ENCODE data around the gene GTF2H1.

DNA sequence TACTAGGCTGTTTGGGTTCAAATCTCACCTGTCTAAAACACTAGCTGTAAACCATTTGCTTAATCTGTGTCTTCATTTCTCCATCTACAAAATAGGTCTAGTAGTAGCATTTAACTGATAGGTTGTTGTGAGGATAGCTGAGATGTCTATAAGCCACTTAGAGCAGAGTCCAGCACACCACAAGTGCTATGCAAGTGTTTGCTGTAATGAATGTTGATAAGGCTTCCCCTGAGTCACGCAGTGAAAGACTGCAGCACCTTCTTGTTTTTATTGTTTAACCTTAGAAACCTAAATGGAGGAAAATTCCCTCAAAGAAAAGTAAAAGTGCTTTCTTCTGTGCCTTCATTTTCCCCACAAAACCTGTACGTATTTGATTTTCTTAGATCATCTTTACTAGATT, 48.9 kb downstream of the GTF2H1 start:
- TF ChIP-seq, protein P1, sequence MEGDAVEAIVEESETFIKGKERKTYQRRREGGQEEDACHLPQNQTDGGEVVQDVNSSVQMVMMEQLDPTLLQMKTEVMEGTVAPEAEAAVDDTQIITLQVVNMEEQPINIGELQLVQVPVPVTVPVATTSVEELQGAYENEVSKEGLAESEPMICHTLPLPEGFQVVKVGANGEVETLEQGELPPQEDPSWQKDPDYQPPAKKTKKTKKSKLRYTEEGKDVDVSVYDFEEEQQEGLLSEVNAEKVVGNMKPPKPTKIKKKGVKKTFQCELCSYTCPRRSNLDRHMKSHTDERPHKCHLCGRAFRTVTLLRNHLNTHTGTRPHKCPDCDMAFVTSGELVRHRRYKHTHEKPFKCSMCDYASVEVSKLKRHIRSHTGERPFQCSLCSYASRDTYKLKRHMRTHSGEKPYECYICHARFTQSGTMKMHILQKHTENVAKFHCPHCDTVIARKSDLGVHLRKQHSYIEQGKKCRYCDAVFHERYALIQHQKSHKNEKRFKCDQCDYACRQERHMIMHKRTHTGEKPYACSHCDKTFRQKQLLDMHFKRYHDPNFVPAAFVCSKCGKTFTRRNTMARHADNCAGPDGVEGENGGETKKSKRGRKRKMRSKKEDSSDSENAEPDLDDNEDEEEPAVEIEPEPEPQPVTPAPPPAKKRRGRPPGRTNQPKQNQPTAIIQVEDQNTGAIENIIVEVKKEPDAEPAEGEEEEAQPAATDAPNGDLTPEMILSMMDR (tag by site-specific recombination; IDR thresholded peaks at IDR 0.05), result no peak
- TF ChIP-seq, protein P2, sequence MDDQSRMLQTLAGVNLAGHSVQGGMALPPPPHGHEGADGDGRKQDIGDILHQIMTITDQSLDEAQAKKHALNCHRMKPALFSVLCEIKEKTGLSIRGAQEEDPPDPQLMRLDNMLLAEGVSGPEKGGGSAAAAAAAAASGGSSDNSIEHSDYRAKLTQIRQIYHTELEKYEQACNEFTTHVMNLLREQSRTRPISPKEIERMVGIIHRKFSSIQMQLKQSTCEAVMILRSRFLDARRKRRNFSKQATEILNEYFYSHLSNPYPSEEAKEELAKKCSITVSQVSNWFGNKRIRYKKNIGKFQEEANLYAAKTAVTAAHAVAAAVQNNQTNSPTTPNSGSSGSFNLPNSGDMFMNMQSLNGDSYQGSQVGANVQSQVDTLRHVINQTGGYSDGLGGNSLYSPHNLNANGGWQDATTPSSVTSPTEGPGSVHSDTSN (CRISPR knock-in tag; IDR thresholded peaks at IDR 0.05), result no peak
- TF ChIP-seq ZBTB7A (tag by site-specific recombination; IDR thresholded peaks at IDR 0.05; ENCODE audit: low read depth) (no peak), SP3 (tag by site-specific recombination; IDR thresholded peaks at IDR 0.05) (no peak), ZBTB26 (tag by site-specific recombination; optimal IDR thresholded peaks at IDR 0.05) (no peak), TCF7L2 (IDR thresholded peaks at IDR 0.05; ENCODE audit: borderline replicate concordance, low read depth, low read length) (no peak)
- TF ChIP-seq, protein P3, sequence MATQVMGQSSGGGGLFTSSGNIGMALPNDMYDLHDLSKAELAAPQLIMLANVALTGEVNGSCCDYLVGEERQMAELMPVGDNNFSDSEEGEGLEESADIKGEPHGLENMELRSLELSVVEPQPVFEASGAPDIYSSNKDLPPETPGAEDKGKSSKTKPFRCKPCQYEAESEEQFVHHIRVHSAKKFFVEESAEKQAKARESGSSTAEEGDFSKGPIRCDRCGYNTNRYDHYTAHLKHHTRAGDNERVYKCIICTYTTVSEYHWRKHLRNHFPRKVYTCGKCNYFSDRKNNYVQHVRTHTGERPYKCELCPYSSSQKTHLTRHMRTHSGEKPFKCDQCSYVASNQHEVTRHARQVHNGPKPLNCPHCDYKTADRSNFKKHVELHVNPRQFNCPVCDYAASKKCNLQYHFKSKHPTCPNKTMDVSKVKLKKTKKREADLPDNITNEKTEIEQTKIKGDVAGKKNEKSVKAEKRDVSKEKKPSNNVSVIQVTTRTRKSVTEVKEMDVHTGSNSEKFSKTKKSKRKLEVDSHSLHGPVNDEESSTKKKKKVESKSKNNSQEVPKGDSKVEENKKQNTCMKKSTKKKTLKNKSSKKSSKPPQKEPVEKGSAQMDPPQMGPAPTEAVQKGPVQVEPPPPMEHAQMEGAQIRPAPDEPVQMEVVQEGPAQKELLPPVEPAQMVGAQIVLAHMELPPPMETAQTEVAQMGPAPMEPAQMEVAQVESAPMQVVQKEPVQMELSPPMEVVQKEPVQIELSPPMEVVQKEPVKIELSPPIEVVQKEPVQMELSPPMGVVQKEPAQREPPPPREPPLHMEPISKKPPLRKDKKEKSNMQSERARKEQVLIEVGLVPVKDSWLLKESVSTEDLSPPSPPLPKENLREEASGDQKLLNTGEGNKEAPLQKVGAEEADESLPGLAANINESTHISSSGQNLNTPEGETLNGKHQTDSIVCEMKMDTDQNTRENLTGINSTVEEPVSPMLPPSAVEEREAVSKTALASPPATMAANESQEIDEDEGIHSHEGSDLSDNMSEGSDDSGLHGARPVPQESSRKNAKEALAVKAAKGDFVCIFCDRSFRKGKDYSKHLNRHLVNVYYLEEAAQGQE (tag by site-specific recombination; IDR thresholded peaks at IDR 0.05), result no peak

Measured in HEK293 (cell line).